OCI-LY1 (cell line): ENCODE results near the gene MED28.
"Not testable (repeated sequence)": the region's sequence is repeated elsewhere in the genome, so short reads cannot be mapped to it uniquely, and the experiment has no call there.

Source experiments
- H2AFZ ChIP-seq: fragments of 200-600 bp; sonication (generic), shearing (Covaris generic); 2 replicates; pipeline ENCODE4 v1.6.0; 2014; ENCODE audit warnings: antibody characterized with exemption, mild to moderate bottlenecking, low read length
- H3F3A ChIP-seq: fragments of 200-600 bp; sonication (generic), shearing (Covaris generic); 2 replicates; pipeline ENCODE4 v1.6.0; 2014; ENCODE audit warnings: mild to moderate bottlenecking, antibody characterized with exemption, low read length, moderate library complexity; ENCODE audit not compliant: insufficient read depth
- H3K27ac ChIP-seq: fragments of 200-600 bp; sonication (generic); 2 replicates; pipeline ENCODE4 v1.5.1; 2014; ENCODE audit warnings: low read length, mixed run types, mild to moderate bottlenecking, low read depth; ENCODE audit not compliant: poor library complexity, severe bottlenecking
- H3K27me3 ChIP-seq: fragments of 200-600 bp; sonication (generic); 2 replicates; pipeline ENCODE4 v1.6.0; 2014; ENCODE audit warnings: antibody characterized with exemption, mild to moderate bottlenecking, low read length, moderate library complexity; ENCODE audit not compliant: insufficient read depth
- H3K36me3 ChIP-seq: fragments of 200-600 bp; sonication (generic); 2 replicates; pipeline ENCODE4 v1.6.1; 2014; ENCODE audit warnings: mild to moderate bottlenecking, antibody characterized with exemption, low read length, moderate library complexity, mixed read lengths; ENCODE audit not compliant: insufficient read depth
- H3K4me1 ChIP-seq: fragments of 200-600 bp; sonication (generic); 2 replicates; pipeline ENCODE4 v1.5.1; 2014; ENCODE audit warnings: mild to moderate bottlenecking, low read length, moderate library complexity; ENCODE audit not compliant: insufficient read depth, severe bottlenecking
- H3K4me2 ChIP-seq: fragments of 200-600 bp; sonication (generic), shearing (Covaris generic); 2 replicates; pipeline ENCODE4 v1.6.1; 2014; ENCODE audit warnings: low read length
- H3K4me3 ChIP-seq: fragments of 200-600 bp; sonication (generic); 2 replicates; pipeline ENCODE4 v1.5.1; 2014; ENCODE audit warnings: low read length, low read depth, mild to moderate bottlenecking, mixed read lengths; ENCODE audit not compliant: poor library complexity, severe bottlenecking
- H3K79me2 ChIP-seq: fragments of 200-600 bp; shearing (Covaris generic); 2 replicates; pipeline ENCODE4 v1.6.1; 2016; ENCODE audit warnings: mixed run types, low read length, mixed read lengths; ENCODE audit not compliant: insufficient read depth
- H3K9ac ChIP-seq: fragments of 200-600 bp; sonication (generic), shearing (Covaris generic); 2 replicates; pipeline ENCODE4 v1.6.1; 2014; ENCODE audit warnings: mild to moderate bottlenecking, low read length, mixed read lengths
- H3K9me2 ChIP-seq: fragments of 200-600 bp; sonication (generic), shearing (Covaris generic); 2 replicates; pipeline ENCODE4 v1.6.1; 2014; ENCODE audit warnings: low read depth, mild to moderate bottlenecking, low read length, mixed read lengths
- H3K9me3 ChIP-seq: fragments of 200-600 bp; shearing (Covaris generic); 2 replicates; pipeline ENCODE4 v1.6.1; 2014; ENCODE audit warnings: low read length, mixed read lengths
- H4K20me1 ChIP-seq: fragments of 200-600 bp; sonication (generic), shearing (Covaris generic); 2 replicates; pipeline ENCODE4 v1.6.0; 2016; ENCODE audit warnings: mild to moderate bottlenecking, low read length; ENCODE audit not compliant: insufficient read depth
- CTCF ChIP-seq: fragments of 200-600 bp; sonication (generic), shearing (Covaris generic); IDR thresholded peaks from 2 replicates; pipeline ENCODE4 v1.5.1; 2017; ENCODE audit warnings: mild to moderate bottlenecking, antibody characterized with exemption, low read length, moderate library complexity, mixed read lengths
- EZH2 ChIP-seq: fragments of 200-600 bp; sonication (generic), shearing (Covaris generic); IDR thresholded peaks from 2 replicates; pipeline ENCODE4 v1.8.0; 2017; ENCODE audit warnings: borderline replicate concordance, mixed run types, mild to moderate bottlenecking, antibody characterized with exemption, low read length, moderate library complexity, mixed read lengths

Gene MED28

GRCh38 chr4:17574206-17574605 is 40.2 kb upstream of the MED28 start:
- no peak overlapping the region for H3K4me3 ChIP-seq
- no peaks in the 10 kb centered on the region for H3K27me3 ChIP-seq
- no peaks in the 10 kb centered on the region for H3K79me2 ChIP-seq
- no peaks in the 10 kb centered on the region for H3K36me3 ChIP-seq
- peaks cover 14% of the 10 kb centered on the region for H3K4me1 ChIP-seq
- no peak for TF ChIP-seq CTCF
- TF ChIP-seq EZH2 = no peak
- H3K9ac ChIP-seq = no peak overlapping the region
- no peaks in the 10 kb centered on the region for H4K20me1 ChIP-seq
- H3K9me2 ChIP-seq = no peaks in the 10 kb centered on the region
- no peaks in the 10 kb centered on the region for H3K9me3 ChIP-seq
- no peak overlapping the region for H2AFZ ChIP-seq
- no peaks in the 10 kb centered on the region for H3F3A ChIP-seq
- no peak overlapping the region for H3K4me2 ChIP-seq
- no peak overlapping the region for H3K27ac ChIP-seq

- not testable (repeated sequence) for H3K4me2 ChIP-seq, H3K27me3 ChIP-seq, H3K36me3 ChIP-seq, H3K27ac ChIP-seq, H3K4me3 ChIP-seq, H3K9me3 ChIP-seq, H2AFZ ChIP-seq, H3K9ac ChIP-seq, H3F3A ChIP-seq, H3K79me2 ChIP-seq, H3K9me2 ChIP-seq, H4K20me1 ChIP-seq
- peaks cover 19% of the 10 kb centered on the region for H3K4me1 ChIP-seq
Measured at GRCh38 chr4:17575177-17575576, 39.3 kb upstream of the MED28 start.

- Histone ChIP-seq H3K4me1 (peaks cover 19% of the 10 kb centered on the region), H3F3A (no peaks in the 10 kb centered on the region), H3K27ac (peak within 1 kb of the TSS; percentile 40), H4K20me1 (no peaks in the 10 kb centered on the region), H3K9ac (peak within 1 kb of the TSS; percentile 87), H2AFZ (no peak within 1 kb of the TSS), H3K9me2 (no peaks in the 10 kb centered on the region), H3K4me3 (peak within 1 kb of the TSS; percentile 89), H3K9me3 (no peaks in the 10 kb centered on the region), H3K79me2 (no peaks in the 10 kb centered on the region), H3K36me3 (peaks cover 5% of the 10 kb centered on the region; the same call in 1 of the 2 replicates), H3K27me3 (no peaks in the 10 kb centered on the region), H3K4me2 (peak within 1 kb of the TSS; percentile 99)
- TF ChIP-seq EZH2 (no peak), CTCF (no peak)
Measured at GRCh38 chr4:17576932-17577664, 37.3 kb upstream of the MED28 start, which contains the start of gene LAP3. Gene LAP3 (plus strand): TSS chr4:17577198. CDS start chr4:17577466, 268 bp downstream.
